Osteocyte (in vitro differentiated cells): ENCODE data around the gene RFX2. TPM values are rescaled to one million over a fixed set of nuclear protein-coding genes. Genes with fewer than 3 reads are reported as not detected.
A peak's percentile ranks its signal among the peaks of the same experiment; 100 is the strongest.

Experiments
- DNase-seq: peaks from one replicate; pipeline ENCODE4 v3.0.0; 2021; ENCODE audit warnings: mixed read lengths; ENCODE audit not compliant: unreplicated experiment; ENCODE audit errors: extremely low spot score
- H3K27ac Mint-ChIP-seq: one replicate; pipeline ENCODE4 v1.8.0; 2021; ENCODE audit warnings: mild to moderate bottlenecking, mixed read lengths; ENCODE audit not compliant: unreplicated experiment
- H3K27me3 Mint-ChIP-seq: one replicate; pipeline ENCODE4 v1.8.0; 2021; ENCODE audit warnings: mixed read lengths; ENCODE audit not compliant: unreplicated experiment
- H3K36me3 Mint-ChIP-seq: one replicate; pipeline ENCODE4 v1.8.0; 2021; ENCODE audit warnings: mixed read lengths; ENCODE audit not compliant: unreplicated experiment
- H3K4me1 Mint-ChIP-seq: one replicate; pipeline ENCODE4 v1.8.0; 2021; ENCODE audit warnings: mixed read lengths; ENCODE audit not compliant: unreplicated experiment
- H3K4me3 Mint-ChIP-seq: one replicate; pipeline ENCODE4 v1.8.0; 2021; ENCODE audit warnings: mild to moderate bottlenecking, moderate library complexity, mixed read lengths; ENCODE audit not compliant: unreplicated experiment
- H3K9me3 Mint-ChIP-seq: one replicate; pipeline ENCODE4 v1.8.0; 2021; ENCODE audit warnings: mixed read lengths; ENCODE audit not compliant: unreplicated experiment
- total RNA-seq: library from RNA; stranded (reverse); gene quantifications from 2 replicates; pipeline ENCODE4 v1.2.1, GENCODE V29; 2021
- TF ChIP-seq, protein P1 (sequence below): fragments of 200-600 bp; sonication (generic); IDR thresholded peaks from 2 replicates; pipeline ENCODE4 v1.5.0; 2021; ENCODE audit warnings: antibody characterized with exemption, mild to moderate bottlenecking, moderate library complexity

RFX2 gene
- total RNA-seq, 1 donor from 2014 or later: 5.3 TPM

DNA sequence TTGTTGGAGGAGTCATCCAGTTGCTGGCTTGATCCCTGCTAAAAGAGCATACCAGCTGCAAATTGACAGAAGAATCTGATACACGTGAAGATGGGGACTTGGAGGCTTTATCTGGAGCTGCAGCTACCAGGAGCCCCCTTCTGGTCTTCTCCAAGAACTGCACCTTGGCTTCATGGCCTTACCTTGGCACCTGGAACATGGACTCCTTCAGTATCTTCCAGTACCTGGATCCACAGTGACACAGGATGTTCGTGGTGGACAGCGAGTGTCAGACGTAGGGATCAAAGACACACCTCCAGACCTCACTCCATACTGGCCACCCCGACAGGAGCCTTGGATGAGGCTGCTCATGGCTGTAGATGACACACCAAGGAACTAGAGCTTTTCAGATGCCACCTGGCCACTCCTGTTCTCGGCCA is 15.3 kb upstream of the RFX2 start:
- Mint-ChIP-seq H3K27ac (no peak overlapping the region), H3K4me3 (no peak overlapping the region), H3K4me1 (no peaks in the 10 kb centered on the region), H3K27me3 (peaks cover 11% of the 10 kb centered on the region), H3K9me3 (peaks cover 8% of the 10 kb centered on the region), H3K36me3 (no peaks in the 10 kb centered on the region)
- DNase-seq: no peak
- TF ChIP-seq, protein P1, sequence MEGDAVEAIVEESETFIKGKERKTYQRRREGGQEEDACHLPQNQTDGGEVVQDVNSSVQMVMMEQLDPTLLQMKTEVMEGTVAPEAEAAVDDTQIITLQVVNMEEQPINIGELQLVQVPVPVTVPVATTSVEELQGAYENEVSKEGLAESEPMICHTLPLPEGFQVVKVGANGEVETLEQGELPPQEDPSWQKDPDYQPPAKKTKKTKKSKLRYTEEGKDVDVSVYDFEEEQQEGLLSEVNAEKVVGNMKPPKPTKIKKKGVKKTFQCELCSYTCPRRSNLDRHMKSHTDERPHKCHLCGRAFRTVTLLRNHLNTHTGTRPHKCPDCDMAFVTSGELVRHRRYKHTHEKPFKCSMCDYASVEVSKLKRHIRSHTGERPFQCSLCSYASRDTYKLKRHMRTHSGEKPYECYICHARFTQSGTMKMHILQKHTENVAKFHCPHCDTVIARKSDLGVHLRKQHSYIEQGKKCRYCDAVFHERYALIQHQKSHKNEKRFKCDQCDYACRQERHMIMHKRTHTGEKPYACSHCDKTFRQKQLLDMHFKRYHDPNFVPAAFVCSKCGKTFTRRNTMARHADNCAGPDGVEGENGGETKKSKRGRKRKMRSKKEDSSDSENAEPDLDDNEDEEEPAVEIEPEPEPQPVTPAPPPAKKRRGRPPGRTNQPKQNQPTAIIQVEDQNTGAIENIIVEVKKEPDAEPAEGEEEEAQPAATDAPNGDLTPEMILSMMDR: peak; percentile 92

DNA sequence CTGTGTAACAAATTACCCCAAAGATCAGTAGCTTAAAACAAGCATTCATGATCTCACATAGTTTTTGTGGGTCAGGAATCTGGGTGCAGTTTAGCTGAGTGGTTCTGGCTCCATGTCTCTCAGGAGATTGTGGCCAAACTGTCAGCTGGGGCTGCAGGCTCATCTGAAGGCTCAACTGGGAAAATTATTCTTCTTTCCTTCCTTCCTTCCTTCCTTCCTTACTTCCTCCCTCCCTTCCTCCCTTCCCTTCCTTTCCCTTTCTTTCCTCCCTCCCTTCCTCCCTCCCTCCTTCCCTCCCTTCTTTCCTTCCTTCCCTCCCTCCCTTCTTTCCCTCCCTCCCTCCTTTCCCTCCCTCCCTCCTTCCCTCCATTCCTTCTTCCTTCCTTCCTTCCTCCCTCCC is 8.7 kb upstream of the RFX2 start:
- Mint-ChIP-seq H3K36me3 (no peaks in the 10 kb centered on the region), H3K4me3 (no peak overlapping the region), H3K27ac (no peak overlapping the region), H3K27me3 (peaks cover 23% of the 10 kb centered on the region), H3K9me3 (peaks cover 7% of the 10 kb centered on the region), H3K4me1 (no peaks in the 10 kb centered on the region)
- DNase-seq: no peak
- TF ChIP-seq, protein P1: no peak

DNA sequence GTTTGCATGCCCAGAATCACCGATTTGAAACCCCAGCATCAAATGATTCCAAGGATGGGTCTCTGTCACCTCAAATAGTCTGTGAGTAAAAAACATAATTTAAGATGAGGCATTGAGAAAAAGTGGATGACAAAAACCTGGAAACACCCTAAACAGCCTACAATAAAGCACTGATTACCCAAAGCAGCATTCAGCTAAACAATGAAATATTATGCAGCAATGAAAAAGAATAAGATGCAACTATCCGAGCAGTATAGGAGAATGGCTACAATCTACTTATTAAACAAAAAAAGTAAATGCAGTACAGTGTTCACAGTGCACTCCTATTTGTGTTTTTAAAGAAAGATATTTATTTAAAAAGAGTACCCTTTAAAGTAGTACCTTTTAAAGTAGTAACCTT is 7.7 kb upstream of the RFX2 start:
- Mint-ChIP-seq H3K4me3 (no peak overlapping the region), H3K27me3 (peaks cover 21% of the 10 kb centered on the region), H3K4me1 (no peaks in the 10 kb centered on the region)

DNA sequence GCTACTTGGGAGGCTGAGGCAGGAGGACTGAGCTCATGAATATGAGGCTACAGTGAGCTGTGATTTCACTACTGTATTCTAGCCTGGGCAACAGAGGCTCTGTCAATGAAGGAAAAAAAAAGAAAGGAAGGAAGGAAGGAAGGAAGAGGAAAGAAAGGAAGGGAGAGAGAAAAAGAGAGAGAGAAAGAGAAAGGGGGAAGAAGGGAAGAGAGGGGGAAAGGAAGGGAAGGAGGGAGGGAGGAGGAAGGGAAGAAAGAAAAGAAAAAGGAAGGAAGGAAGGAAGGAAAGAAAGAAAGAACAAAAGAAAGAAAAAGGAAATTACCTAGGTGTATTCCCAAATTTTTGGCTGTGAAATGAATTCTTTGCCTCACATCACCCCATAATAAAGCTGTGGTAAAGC is 7.2 kb upstream of the RFX2 start:
- peaks cover 7% of the 10 kb centered on the region for H3K9me3 Mint-ChIP-seq
- no peaks in the 10 kb centered on the region for H3K36me3 Mint-ChIP-seq
- H3K4me3 Mint-ChIP-seq: no peak overlapping the region
- TF ChIP-seq, protein P1: no peak
- H3K4me1 Mint-ChIP-seq: no peaks in the 10 kb centered on the region
- peaks cover 21% of the 10 kb centered on the region for H3K27me3 Mint-ChIP-seq
- no peak overlapping the region for H3K27ac Mint-ChIP-seq
- no peak for DNase-seq

More for the DNA sequence above, 7.7 kb upstream of the RFX2 start:
- Mint-ChIP-seq H3K36me3 (no peaks in the 10 kb centered on the region), H3K27ac (no peak overlapping the region), H3K9me3 (peaks cover 7% of the 10 kb centered on the region)
- DNase-seq: no peak
- TF ChIP-seq, protein P1: no peak

DNA sequence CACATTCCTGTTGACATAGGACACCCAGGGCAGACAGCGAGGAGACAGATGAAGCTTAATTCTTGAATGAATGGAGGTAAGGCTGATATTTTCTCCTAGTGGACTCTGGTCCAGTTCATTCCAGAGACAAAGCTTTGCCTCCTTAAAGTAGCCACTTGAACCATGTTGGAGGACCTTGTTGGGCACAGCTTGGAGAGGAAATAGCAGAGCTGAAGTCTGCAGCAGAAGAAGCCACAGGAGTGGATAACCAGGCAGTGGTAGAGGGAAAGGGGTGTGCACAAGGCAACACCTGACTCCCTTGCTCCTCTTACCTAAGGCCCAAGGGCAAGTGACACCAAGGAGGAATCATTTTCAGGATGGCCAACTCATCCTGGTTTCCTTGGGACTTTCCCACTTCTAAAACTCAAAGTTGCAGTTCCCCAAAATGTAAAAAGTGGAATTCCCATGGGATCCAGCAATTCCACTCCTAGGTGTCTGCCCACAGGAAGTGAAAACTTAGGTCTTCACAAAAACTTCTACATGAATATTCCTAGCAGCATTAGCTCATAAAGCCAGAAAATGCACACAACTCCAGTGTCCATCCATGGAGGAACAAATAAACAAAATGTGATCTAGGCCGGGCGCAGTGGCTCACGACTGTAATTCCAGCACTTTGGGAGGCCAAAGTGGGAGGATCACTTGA is 6.6 kb upstream of the RFX2 start:
- Mint-ChIP-seq H3K4me3 (no peak overlapping the region), H3K4me1 (no peaks in the 10 kb centered on the region), H3K27me3 (peaks cover 18% of the 10 kb centered on the region), H3K27ac (no peak overlapping the region), H3K36me3 (no peaks in the 10 kb centered on the region), H3K9me3 (peaks cover 7% of the 10 kb centered on the region)
- TF ChIP-seq, protein P1: no peak
- DNase-seq: no peak
